Caki2 (cell line): ENCODE measurements around the gene STAM. TPM values are rescaled to one million over a fixed set of nuclear protein-coding genes. Genes with fewer than 3 reads are reported as not detected.

Experiments used
- DNase-seq: peaks from one replicate; pipeline ENCODE4 v3.0.0-alpha.2; 2015; ENCODE audit warnings: low read depth
- in situ Hi-C: cut with HindIII; loops from 2 replicates; pipeline ENCODE4 v1.10.0; 2016; ENCODE audit warnings: low sequenced_read_pairs, low pct_unique_long_range_greater_than_20kb, mixed read lengths
- total RNA-seq: library from RNA; depleted of rRNA; stranded (reverse); fragments of >200 nt; shearing (Covaris generic); gene quantifications from 2 replicates; pipeline ENCODE4 v1.2.3, GENCODE V29; 2014; ENCODE audit warnings: low replicate concordance

Gene STAM
- total RNA-seq, 1 experiment from 2014 or later = 14.3 TPM

- peak; percentile 60 for DNase-seq
- in situ Hi-C loops = no loop called here
Measured at GRCh38 chr10:17665747-17666146, 21.8 kb downstream of the STAM start.

GRCh38 chr10:17668435-17669184 lies 24.7 kb downstream of the STAM start:
- no peak for DNase-seq
- in situ Hi-C loops = no loop called here

GRCh38 chr10:17669185-17669872 lies 25.4 kb downstream of the STAM start:
- DNase-seq = no peak
- in situ Hi-C loops = no loop called here

- in situ Hi-C loops = no loop called here
- DNase-seq = no peak
Measured at GRCh38 chr10:17671307-17671706, 27.4 kb downstream of the STAM start.

- in situ Hi-C loops = no loop called here
- DNase-seq = peak; percentile 74
Measured at GRCh38 chr10:17673471-17674061, 29.6 kb downstream of the STAM start.

- in situ Hi-C loops = no loop called here
- DNase-seq = no peak
Measured at GRCh38 chr10:17674566-17674965, 30.6 kb downstream of the STAM start.

GRCh38 chr10:17675638-17676037 lies 31.7 kb downstream of the STAM start:
- peak; percentile 35 for DNase-seq

GRCh38 chr10:17676919-17677318 lies 33.0 kb downstream of the STAM start:
- DNase-seq = no peak
- in situ Hi-C loops = no loop called here

More at GRCh38 chr10:17675638-17676037, 31.7 kb downstream of the STAM start:
- in situ Hi-C loops = no loop called here

- DNase-seq = no peak
- in situ Hi-C loops = no loop called here
Measured at GRCh38 chr10:17682236-17682946, 38.4 kb downstream of the STAM start.

- in situ Hi-C loops = no loop called here
- DNase-seq = no peak
Measured at GRCh38 chr10:17683541-17683940, 39.6 kb downstream of the STAM start.

- DNase-seq = no peak
- in situ Hi-C loops = no loop called here
Measured at GRCh38 chr10:17684537-17684936, 40.6 kb downstream of the STAM start.

GRCh38 chr10:17685233-17685840 lies 41.4 kb downstream of the STAM start:
- in situ Hi-C loops = no loop called here
- no peak for DNase-seq

- DNase-seq = no peak
- in situ Hi-C loops = no loop called here
Measured at GRCh38 chr10:17687117-17687831, 43.3 kb downstream of the STAM start.

- in situ Hi-C loops = no loop called here
Measured at GRCh38 chr10:17689137-17689536, 45.2 kb downstream of the STAM start.

GRCh38 chr10:17693009-17693408 lies 49.1 kb downstream of the STAM start:
- DNase-seq = no peak
- in situ Hi-C loops = no loop called here

More at GRCh38 chr10:17689137-17689536, 45.2 kb downstream of the STAM start:
- no peak for DNase-seq

- DNase-seq = no peak
- in situ Hi-C loops = no loop called here
Measured at GRCh38 chr10:17698696-17699095, 54.7 kb downstream of the STAM start.

- in situ Hi-C loops = no loop called here
Measured at GRCh38 chr10:17701301-17701700, 57.4 kb downstream of the STAM start.

GRCh38 chr10:17703706-17704105 lies 59.8 kb downstream of the STAM start:
- in situ Hi-C loops = no loop called here
- DNase-seq = no peak

More at GRCh38 chr10:17701301-17701700, 57.4 kb downstream of the STAM start:
- no peak for DNase-seq
